ENCODE results near the gene TREM1.
A peak's percentile ranks its signal among the peaks of the same experiment; 100 is the strongest.
"Not testable (repeated sequence)": the region's sequence is repeated elsewhere in the genome, so short reads cannot be mapped to it uniquely, and the experiment has no call there.

TREM1 gene

DNA sequence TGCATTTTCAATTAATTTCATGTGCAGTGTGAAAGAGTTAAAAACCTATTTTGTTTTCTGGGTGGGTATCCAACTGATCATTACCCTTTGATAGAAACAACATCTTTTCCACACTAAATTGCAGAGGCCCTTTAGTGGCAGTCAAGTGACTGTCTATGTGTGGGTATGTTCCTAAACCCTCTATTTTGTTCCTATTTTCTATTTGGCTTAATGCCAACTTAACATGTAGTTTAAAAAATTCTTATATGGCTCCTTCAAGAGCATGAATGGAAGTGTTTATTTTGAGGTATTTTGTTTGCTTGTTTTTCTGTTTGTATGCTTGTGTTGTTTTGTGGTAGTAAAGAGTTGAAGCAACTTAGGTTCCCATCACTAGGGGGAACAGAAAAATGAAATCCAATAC, 19.9 kb downstream of the TREM1 start:
- DNase-seq (ENCODE audit: insufficient read length, low spot score) (no peak), FAIRE-seq (no peak)

DNA sequence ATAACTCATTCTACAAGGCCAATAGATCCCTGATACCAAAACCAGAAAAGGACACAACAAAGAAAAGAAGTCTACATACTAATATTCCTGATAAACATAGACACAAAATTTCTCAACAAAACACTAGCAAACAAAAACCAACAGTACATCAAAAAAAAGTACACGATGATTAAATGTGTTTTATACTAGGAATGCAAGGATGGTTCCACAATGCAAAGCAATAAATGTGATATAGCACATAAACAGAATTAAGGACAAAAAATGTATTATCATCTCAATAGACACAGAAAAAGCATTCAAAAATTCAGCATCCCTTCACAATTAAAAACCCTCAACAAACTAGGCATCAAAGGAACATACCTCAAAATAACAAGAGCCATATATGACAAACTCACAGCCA, 23.2 kb downstream of the TREM1 start:
- no peak for FAIRE-seq
- DNase-seq (ENCODE audit: insufficient read length, low spot score) = no peak

DNA sequence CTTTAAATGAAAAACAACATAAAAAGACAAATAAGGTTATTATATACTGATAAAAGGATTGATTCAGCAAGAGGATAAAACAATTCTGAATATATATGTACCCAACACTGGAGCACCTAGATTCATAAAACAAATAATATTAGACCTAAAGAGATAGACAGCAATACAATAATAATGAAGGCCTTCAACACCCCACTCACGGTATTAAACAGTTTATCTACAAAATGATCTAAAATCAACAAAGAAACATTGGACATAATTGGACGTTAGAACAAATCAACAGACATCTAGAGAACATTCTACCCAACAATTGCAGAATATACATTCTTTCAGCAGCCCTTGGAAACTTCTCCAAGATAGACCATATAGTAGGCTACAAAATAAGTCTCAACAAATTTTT, 24.1 kb downstream of the TREM1 start:
- FAIRE-seq (no peak), DNase-seq (ENCODE audit: insufficient read length, low spot score) (no peak)

DNA sequence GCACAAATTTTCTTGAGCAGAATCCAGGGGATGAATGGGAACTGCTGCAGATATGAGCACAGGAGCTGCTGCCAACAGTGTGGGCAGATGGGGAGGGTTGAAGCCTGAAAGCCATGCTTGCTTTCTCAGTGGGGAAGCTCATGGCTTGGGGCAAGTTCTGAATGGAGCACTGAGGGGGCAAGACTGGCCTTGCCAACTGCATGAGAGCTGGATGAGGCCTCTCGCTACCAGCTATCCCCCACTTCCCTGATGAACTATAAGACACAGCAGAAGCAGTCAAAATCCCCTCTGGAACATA, 28.3 kb downstream of the TREM1 start:
- no peak for DNase-seq (ENCODE audit: insufficient read length, low spot score)
- no peak for FAIRE-seq

DNA sequence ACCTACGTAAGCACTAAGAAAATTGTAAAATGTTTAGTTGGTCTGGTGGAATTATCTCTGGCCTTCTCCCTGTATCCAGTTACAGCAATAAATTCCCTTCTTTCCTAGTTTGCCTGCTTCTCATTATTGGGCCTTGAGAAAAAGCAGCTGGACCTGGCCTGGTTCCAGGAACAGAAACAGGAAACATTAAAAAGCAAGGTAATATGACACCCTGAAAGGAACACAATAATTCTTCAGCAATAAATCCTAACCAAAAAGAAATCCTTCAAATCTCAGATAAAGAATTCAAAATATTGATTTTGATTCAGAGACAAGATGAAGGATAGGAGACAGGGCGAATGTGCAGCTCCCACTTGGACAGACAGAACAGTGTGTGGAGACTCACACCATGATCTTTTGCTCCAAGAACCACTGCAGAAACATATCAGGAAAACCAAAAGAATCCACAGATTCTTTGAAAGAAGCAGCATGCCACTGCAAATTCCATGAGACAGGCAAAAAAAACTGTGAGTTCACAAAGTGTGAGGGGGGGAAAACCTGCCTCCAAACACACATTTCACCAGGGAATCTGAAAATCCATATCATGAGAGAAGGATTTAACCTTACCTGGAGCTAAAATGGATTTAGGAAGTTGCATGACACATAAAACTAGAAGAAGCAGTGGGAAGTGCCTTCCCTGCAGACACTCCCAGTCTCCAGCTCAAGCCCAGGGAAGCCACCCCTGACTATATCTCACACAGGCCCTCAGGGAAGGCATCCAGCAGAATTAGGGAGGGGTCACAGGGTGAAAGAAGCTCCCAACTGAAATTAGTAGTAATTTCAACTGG, 28.9 kb downstream of the TREM1 start:
- DNase-seq (ENCODE audit: insufficient read length, low spot score) (peak; percentile 41), FAIRE-seq (no peak)

DNA sequence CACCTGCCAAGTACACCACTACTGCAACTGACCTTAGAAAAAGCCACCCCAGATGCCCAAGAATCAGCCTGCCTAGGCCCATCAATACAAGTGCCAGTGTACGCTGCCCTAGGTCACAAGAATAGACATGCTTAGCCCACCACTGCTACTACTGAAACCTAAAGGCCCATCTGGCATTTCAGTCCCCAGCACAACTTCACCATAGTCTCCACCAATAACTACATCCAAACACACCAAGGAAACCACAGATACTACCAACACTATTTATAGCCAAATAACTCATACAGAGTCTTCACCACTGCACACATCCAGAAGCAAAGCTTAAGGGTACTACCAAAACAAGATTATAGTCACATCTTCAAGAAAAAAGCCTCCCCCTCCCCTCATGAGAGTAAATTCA, 30.1 kb downstream of the TREM1 start:
- DNase-seq (ENCODE audit: insufficient read length, low spot score) = no peak
- FAIRE-seq = no peak

DNA sequence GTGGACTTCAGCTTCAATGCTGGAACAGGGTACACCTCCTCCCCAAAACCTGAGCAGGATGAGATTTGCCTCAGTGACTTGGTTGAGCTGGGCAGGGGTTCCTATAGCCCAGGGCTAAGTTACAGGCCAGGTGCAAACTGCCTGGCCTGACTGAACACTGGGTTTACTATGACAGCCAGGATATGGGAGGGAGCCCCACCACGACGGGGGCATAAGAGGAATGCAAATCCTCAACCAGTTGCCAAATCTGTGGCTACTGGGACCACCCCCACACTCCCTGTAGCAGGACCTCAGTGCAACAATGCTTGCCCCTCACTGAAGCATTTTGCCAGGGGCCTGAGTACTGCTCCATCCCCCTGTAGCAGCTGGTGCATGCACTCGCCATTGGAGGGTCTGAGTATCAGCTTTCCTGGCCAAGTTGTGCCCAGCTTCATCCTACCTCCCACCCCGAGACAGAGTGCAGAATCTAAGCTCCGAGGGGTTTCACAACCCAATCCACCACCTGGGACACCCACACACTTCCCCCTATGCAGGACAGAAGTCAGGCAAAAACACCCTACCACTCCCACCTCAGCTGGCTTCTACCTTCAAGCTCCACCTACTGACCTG, 30.7 kb downstream of the TREM1 start:
- no peak for DNase-seq (ENCODE audit: insufficient read length, low spot score)
- no peak for FAIRE-seq

DNA sequence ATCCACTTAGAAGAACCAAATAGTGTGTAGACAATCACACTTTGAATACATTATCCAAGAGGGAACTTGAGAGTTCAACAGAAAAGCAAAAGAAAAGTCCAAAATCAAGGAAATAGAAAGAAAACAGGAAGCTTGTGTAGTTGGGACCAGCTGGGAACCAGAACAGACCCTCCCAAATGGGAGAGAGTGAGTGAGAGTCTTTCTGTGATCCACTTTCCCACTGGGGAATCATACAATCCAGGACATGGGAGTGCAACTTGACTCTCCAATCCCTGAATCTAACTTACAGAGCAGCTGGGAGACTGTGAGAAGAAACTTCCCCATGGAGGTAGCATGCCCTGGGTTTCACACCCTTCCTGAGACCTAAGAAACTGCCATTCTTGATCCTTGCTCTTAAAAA, 31.4 kb downstream of the TREM1 start:
- FAIRE-seq = no peak
- no peak for DNase-seq (ENCODE audit: insufficient read length, low spot score)

DNA sequence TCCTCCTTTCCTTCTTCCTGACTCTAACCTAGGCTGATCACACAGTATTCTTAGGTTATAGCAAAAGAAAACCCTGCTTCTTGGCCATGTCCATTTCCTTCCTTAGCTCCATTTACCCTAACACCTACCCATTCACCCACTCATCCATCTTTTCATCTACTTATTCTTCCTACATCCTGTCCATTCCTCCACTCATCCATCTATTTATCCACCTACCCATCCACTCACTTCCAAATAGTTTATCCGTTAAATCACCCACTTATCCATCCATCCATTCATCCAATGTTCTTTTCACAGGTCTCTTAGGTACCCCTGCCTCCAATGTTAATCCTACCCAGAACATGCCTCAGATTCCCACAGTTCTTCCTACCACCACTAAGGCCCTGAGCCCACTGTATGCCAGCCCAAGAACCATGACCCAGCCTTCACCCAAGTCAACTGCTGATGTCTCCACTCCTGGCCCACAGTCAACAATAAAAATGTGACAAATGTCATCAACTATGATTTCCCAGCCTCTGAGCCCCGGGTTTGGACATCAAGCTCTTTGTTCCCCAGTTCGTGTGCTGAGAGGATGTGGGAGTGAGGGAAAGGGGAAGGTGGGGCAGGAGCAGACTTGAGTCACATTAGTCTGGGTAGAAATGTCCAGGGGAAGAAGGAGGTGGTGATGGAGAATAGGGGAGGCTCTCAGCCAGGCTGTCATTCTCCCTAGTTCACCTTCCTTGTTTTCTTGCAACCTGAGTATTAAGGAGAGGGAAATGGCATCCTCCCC, 33.9 kb downstream of the TREM1 start:
- no peak for FAIRE-seq

DNA sequence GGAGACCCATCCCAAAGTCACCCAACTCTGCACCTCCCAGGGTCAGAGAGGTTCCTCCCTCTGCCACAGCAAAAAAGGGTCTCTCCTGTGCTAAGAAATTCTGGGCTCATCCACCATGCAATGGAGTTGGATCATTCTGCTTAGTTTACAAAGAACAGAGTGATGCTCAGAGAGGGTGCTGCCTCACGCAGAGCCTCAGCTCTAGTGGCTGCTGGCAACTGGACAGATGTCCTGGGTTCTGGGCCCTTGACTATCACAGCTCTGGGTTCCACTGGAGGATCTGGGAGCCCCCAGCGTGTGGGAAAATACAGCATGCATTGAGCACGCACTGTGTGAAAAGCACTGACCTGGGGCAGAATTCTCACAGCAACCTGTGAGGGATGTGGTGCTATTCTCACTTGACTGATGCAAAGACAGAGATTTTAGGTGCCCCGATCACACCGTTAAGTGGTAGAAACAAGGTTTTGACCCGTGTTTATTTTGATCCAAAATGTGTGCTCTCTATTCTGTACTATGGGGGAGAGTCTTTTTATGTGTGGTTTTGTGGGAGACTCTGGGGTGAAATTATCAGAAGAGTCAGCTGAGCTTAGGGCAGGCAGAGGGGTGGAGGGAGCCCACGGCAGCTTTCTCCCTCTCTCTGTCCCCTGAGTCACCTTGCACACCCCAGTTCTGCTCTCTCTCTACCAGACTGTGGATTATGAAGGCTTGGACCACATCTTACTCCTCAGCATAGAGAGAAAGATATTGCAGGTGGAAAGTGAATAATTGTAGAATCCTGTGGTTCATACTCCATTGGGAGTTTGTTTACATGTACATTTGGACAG, 38.4 kb downstream of the TREM1 start:
- no peak for FAIRE-seq

More for the DNA sequence above, 33.9 kb downstream of the TREM1 start:
- no peak for DNase-seq (ENCODE audit: insufficient read length, low spot score)

DNA sequence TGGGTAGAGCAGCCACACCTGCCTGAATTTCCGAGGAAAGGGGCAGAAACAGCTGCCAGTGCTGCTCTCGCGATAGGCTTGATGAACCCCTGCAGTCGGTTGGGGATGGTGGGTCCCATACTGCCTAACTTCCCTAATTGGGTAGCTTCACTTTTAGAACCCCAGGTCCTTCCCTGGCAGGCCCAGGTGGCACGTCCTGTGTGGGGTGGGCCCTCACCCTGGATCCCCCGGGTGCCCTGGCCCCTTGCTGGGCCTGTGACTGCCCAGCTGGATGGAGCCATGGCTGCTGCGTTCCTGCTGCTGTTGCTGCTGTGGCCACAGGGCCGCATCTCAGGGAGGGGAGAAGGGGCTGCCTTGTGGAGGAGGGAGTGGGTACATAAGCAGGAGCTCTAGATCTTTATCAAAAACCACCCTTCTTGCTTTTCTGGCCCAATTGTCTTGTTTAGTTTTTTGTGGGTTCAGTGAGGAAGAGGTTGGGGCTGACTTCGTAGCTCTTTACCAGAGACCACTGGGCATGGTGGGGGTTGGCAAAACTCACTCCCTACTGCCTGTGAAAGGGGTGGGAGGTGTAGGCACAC, 39.1 kb downstream of the TREM1 start:
- DNase-seq (ENCODE audit: insufficient read length, low spot score) (no peak), FAIRE-seq (no peak)

More for the DNA sequence above, 38.4 kb downstream of the TREM1 start:
- no peak for DNase-seq (ENCODE audit: insufficient read length, low spot score)

DNA sequence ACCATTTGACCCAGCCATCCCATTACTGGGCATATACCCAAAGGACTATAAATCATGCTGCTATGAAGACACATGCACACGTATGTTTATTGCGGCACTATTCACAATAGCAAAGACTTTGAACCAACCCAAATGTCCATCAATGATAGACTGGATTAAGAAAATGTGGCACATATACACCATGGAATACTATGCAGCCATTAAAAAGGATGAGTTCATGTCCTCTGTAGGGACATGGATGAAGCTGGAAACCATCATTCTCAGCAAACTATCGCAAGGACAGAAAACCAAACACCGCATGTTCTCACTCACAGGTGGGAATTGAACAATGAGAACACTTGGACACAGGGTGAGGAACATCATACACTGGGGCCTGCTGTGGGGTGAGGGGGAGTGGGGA, 40.0 kb downstream of the TREM1 start:
- not testable (repeated sequence) for FAIRE-seq; DNase-seq (ENCODE audit: insufficient read length, low spot score)

DNA sequence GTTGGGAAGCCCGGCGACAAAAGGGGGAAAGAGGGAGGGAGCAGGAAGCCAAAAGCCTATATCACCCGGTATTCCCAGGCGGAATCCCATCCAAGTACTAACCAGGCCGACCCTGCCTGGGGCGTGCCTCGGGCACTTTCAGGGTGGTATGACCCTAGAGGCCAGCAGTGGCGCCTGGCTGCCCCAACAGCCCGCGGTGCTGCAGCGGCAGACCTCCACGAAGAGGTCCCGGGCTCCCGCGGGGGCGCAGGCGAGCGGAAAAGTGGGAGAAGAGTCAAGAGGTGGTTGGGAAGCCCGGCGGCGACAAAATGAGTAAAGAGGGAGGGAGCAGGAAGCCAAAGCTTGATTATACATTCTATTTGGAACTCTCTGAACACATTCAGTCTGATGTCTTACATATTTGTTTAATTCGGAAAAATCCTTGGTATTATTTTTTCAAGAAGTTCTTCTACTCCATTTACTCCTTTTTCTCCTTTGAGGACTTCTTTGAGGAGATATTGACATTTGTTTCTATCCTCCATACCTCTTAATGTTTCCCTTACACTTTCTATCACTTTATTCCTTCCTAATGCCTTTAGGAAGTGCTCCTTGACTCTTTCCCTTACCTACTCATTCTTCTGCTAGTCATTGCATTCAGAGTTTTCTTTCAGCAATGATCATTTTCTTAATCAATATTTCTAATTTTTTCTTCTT, 46.9 kb downstream of the TREM1 start:
- DNase-seq (ENCODE audit: insufficient read length, low spot score) (no peak), FAIRE-seq (no peak)

DNA sequence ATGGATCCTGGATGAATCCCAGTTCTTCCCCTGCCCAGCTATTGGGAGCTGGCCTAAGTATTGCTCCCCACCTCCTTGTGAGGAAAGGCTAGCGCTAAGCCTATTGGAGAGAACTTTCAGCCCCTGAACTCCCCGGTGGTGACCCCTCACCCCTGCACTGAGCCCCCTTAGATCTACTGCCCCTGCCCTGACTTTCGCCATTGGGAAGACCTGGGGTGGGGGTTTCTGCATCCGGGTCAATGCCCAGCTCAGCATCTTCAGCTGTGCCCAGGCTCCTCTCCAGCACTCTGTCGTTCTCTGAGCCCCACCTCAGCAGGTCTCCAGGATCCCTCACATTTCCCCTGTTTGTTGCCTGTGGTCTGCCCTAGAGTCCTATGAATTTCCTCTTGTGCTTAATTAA, 49.4 kb downstream of the TREM1 start:
- no peak for DNase-seq (ENCODE audit: insufficient read length, low spot score)

DNA sequence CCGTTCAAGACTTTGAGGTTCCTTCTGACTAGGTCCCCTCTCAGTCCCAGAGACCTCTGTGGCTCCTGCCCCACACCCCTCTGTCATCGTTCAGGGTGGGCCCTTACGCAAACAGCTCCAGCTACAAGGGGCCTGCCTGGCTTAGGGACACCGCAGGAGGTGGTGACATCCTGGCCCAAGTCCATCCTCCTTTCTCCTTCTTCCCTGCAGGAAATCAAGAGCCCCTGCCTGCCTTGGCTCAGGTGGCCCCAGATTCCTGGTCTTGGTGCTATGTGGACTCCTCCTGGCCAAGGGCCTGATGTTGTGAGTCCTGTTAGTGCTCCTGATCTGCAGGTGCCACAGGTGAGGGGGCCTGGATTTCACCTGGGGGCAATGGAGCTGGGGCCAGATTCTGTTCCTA, 50.2 kb downstream of the TREM1 start:
- FAIRE-seq (no peak), DNase-seq (ENCODE audit: insufficient read length, low spot score) (no peak)

More for the DNA sequence above, 49.4 kb downstream of the TREM1 start:
- no peak for FAIRE-seq

DNA sequence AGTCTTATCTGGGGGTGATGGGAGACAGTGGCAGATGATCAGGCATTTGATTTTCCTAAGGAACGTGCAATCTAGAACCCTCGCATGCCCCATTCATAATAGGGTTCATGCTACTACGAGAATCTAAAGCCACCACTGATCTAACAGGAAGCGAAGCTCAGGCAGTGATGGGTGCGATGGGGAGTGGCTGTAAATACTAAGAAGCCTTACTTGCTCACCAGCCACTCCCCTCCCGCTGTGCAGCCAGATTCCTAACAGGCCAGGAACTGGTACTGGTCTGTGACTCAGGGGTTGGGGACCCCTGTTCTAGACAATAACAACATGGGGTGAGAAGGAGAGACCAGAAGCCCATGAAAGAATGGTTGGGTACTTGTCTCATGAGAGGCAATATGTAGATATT, 53.8 kb downstream of the TREM1 start:
- no peak for DNase-seq (ENCODE audit: insufficient read length, low spot score)
- FAIRE-seq = no peak

DNA sequence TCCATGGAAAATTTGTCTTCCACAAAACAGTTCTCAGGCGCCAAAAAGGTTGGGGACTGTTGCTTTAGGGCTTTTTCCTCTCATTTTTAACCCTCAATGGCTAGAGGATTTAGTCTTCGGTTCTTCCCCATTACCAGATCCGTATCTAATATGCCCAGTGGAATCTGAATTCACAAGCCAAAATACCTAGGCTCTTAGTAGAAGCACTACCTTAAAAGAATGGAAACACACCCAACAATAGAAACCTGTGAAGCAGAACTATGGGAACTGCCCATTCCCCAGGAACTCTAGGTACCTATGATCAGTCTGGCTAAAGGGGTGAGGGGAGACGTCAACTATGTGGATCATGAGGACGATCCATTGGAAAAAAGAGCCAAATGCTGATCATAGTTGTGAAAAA, 55.2 kb downstream of the TREM1 start:
- FAIRE-seq (no peak), DNase-seq (ENCODE audit: insufficient read length, low spot score) (no peak)

DNA sequence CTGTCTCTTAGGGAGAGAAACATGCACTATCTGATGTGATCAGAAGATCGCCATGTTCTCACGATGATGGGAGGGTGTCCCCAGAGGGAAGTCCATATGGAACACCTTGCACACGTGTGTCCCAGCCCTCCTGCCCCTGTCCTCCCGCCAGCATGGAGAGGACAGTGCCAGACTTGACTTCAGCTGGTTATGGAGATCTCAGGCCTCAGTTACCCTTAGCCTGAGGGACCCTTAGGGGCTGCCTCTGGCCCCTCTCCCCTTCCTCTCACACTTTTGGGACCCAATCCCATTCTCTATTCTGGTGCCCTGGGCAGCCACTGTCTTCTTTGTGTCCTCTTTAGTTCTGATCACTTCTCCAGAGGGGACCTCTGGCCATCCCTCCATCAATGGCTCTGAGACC, 56.8 kb downstream of the TREM1 start:
- FAIRE-seq = no peak
- no peak for DNase-seq (ENCODE audit: insufficient read length, low spot score)

DNA sequence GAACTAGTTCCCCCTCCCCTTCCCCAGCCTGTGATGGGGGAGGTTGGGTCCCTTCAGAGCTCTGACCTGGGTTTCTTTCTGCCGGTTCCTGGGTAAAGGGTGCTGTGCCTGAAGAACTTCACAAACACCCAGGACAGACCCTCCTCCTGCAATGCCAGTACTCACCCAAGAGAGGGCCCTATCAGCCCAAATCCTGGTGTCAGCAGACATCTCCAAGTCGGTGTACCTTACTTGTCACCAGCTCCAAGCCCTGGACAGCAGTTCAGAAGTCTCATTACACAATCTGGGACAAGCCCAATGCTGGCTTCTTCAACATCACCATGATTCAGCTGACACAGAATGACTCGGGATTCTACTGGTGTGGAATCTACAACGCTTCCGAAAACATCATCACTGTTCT, 57.9 kb downstream of the TREM1 start:
- DNase-seq (ENCODE audit: insufficient read length, low spot score) (no peak), FAIRE-seq (no peak)

DNA sequence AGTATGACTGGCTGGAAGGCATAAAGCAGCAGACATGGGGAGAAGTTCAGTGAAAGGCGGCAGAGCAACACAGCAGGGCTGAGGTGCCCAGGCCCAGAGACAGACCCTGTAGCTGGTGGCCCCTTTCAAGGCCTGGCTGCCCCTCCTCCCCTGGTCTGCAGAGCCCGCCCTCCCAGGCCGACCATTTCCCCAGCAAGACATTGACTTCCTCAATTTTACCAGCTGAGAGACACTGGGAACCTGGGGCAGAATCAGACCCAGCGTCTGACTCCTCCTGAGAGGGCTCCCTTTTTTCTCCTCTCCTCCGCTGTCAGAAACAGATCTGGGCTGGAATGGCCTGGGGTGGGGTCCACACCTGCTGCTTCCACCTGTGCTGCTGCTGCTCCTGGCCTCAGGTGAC, 58.4 kb downstream of the TREM1 start, which contains the start of gene TREML4:
Gene TREML4 (plus strand): TSS at position 254 of the 400 bp plus-strand sequence. CDS start 79 bp downstream, at position 333.
- DNase-seq (ENCODE audit: insufficient read length, low spot score) (no peak), FAIRE-seq (no peak)

All from HTR-8/SVneo (cell line).